Left ventricle myocardium inferior (tissue), 1 donor: ENCODE data around the gene SPP1. TPM values are rescaled to one million over a fixed set of nuclear protein-coding genes. Genes with fewer than 3 reads are reported as not detected.
A peak's percentile ranks its signal among the peaks of the same experiment; 100 is the strongest.
"Not testable (repeated sequence)": the region's sequence is repeated elsewhere in the genome, so short reads cannot be mapped to it uniquely, and the experiment has no call there.

Experiments
- DNase-seq: peaks from one replicate; pipeline ENCODE4 v3.0.0-alpha.2; 2020
- H3K27ac ChIP-seq: fragments of 200-600 bp; replicated peaks from 2 replicates; pipeline ENCODE4 v1.8.0; 2021
- H3K27me3 ChIP-seq: fragments of 200-600 bp; 2 replicates; pipeline ENCODE4 v1.8.0; 2021; ENCODE audit warnings: low read depth
- H3K36me3 ChIP-seq: fragments of 200-600 bp; 2 replicates; pipeline ENCODE4 v1.8.0; 2021
- H3K4me1 ChIP-seq: fragments of 200-600 bp; 2 replicates; pipeline ENCODE4 v1.8.0; 2021
- H3K4me3 ChIP-seq: fragments of 200-600 bp; 2 replicates; pipeline ENCODE4 v1.8.0; 2021; ENCODE audit warnings: mild to moderate bottlenecking, moderate library complexity
- H3K9me3 ChIP-seq: fragments of 200-600 bp; replicated peaks from 2 replicates; pipeline ENCODE4 v1.8.0; 2021
- intact Hi-C: fragments of 100-400 bp; cut with micrococcal nuclease; formaldehyde crosslinking; loops from one replicate; pipeline ENCODE4 v1.11.0; 2022
- total RNA-seq: library from RNA; stranded (reverse); fragmentation: NEBNext Ultra II Directional; extraction: Animal tissue kit (Norgen Biotek cat#: 25700); gene quantifications from one replicate; pipeline ENCODE4 v1.2.1, GENCODE V29; 2021
- TF ChIP-seq, protein P1 (sequence below): fragments of 200-600 bp; IDR thresholded peaks from 2 replicates; pipeline ENCODE4 v1.8.0; 2021; ENCODE audit warnings: antibody characterized with exemption, mild to moderate bottlenecking, borderline replicate concordance
- donor health status: DM: no; HTN: yes; CAD: no; lungs with severe emphysema.

Gene SPP1
- total RNA-seq, 1 donor from 2014 or later: 3.7 TPM

DNA sequence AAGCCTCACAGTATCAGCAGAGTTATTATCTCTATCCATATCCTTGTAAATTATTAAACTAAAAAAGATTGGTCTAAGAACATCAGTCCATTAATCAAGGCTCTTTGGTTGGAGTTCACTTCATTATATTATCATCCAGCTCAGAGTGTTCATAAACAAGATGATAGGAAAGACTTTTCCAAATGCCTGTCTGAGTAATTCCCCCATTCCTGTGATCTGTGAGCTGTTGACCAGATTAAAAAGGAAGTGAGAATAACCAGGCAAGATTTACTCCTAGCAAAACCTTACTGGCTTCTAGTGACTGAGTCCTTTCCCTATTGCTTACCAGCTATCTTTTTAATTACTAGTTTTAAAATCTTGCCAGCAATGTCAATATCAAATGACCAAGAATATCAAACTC is 46.8 kb downstream of the SPP1 start:
- no peak for DNase-seq
- Histone ChIP-seq H3K4me1 (peaks cover 30% of the 10 kb centered on the region), H3K27ac (no peak overlapping the region), H3K4me3 (no peak overlapping the region), H3K27me3 (no peaks in the 10 kb centered on the region), H3K36me3 (peaks cover 45% of the 10 kb centered on the region), H3K9me3 (peaks cover 14% of the 10 kb centered on the region)
- TF ChIP-seq, protein P1, sequence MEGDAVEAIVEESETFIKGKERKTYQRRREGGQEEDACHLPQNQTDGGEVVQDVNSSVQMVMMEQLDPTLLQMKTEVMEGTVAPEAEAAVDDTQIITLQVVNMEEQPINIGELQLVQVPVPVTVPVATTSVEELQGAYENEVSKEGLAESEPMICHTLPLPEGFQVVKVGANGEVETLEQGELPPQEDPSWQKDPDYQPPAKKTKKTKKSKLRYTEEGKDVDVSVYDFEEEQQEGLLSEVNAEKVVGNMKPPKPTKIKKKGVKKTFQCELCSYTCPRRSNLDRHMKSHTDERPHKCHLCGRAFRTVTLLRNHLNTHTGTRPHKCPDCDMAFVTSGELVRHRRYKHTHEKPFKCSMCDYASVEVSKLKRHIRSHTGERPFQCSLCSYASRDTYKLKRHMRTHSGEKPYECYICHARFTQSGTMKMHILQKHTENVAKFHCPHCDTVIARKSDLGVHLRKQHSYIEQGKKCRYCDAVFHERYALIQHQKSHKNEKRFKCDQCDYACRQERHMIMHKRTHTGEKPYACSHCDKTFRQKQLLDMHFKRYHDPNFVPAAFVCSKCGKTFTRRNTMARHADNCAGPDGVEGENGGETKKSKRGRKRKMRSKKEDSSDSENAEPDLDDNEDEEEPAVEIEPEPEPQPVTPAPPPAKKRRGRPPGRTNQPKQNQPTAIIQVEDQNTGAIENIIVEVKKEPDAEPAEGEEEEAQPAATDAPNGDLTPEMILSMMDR: no peak
- intact Hi-C loops: no loop called here

DNA sequence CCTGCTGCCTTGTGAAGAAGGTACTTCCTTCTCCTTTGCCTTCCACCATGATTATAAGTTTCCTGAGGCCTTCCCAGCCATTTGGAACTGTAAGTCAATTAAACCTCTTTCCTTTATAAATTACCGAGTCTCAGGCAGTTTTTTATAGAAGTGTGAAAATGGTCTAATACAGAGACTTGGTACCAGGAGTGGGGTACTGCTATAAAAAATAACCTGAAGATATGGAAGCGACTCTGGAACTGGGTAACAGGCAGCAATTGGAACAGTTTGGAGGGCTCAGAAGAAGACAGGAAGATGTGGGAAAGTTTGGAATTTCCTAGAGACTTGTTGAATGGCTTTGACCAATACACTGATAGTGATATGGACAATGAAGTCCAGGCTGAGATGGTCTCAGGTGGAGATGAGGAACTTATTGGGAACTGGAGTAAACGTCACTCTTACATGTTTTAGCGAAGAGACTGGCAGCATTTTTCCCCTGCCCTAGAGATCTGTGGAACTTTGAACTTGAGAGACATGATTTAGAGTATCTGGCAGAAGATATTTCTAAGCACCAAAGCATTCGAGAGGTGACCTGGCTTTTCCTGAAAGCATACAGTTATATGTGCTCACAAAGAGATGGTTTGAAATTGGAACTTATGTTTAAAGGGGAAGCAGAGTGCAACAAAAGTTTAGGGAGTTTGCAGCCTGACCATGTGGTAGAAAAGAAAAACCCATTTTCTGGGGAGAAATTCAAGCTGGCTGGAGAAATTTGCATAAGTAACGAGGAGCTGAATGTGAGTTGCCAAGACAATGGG is 50.6 kb downstream of the SPP1 start:
- DNase-seq, H3K27me3 ChIP-seq, intact Hi-C loops, H3K4me3 ChIP-seq, H3K27ac ChIP-seq: not testable (repeated sequence)
- Histone ChIP-seq H3K36me3 (peaks cover 39% of the 10 kb centered on the region), H3K4me1 (peaks cover 14% of the 10 kb centered on the region), H3K9me3 (peaks cover 14% of the 10 kb centered on the region)

DNA sequence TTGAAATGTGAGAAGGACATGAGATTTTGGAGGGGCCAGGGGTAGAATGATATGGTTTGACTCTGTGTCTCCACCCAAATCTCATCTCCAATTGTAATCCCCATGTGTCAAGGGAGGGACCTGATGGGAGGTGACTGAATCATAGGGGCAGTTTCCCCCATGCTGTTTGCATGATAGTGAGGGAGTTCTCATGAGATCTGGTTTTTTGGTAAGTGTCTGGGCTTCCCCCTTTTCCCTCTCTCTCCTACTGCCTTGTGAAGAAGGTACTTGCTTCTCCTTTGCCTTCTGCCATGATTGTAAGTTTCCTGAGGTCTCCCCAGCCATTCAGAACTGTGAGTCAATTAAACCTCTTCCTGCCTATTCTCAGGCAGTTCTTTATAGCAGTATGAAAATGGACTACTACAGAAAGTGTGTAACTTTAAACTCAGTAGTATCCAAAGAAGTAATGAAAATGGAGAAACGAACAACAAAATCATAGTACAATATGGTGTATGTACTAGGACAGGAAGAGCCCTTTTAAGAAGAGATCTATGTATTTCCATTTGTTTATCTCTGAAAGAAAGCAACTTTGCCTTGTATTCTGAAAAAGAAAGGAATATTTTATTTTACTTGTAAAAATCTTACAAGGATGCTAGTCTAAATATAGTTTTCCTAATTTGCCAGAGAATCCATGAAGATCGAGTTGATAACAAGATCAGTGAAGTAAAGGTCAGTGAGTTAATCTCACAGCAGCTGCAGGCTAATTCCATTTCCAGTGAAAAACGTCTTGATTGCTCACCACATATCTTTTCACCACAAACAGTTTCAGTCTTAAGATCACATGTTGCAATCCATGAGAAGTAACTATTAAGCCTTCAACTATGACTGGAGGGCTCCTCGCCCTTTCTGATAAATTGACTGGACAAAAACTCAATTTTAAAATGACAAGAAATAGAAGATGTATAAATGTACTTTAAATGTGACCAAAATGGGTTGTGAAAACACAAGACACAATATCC is 52.4 kb downstream of the SPP1 start:
- Histone ChIP-seq H3K9me3 (peaks cover 14% of the 10 kb centered on the region), H3K27ac (peak overlapping the region; percentile 21), H3K27me3 (no peaks in the 10 kb centered on the region), H3K4me3 (no peak overlapping the region), H3K4me1 (peaks cover 11% of the 10 kb centered on the region), H3K36me3 (peaks cover 32% of the 10 kb centered on the region)
- TF ChIP-seq, protein P1: no peak
- DNase-seq: no peak
- intact Hi-C loops: no loop called here

DNA sequence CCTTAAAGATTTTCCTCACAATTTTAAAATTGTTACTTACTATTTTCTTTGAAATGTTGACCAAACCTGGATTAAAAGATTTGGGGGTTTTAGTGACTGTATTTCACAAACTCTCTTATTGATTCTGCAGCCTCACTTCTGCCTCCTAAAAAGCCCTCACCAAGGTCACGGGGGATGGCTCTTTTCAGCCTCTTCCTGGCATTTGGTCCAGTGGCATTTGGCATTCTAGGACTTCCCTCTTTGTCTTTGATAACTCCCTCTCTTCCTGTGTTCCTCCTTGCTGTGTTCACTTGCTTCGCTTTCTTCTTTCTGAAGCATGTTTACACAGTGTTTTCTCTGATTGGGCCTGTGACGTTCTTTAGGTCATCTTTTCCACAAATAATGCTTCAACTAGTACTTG is 53.4 kb downstream of the SPP1 start:
- intact Hi-C loops: no loop called here
- TF ChIP-seq, protein P1: no peak
- peaks cover 11% of the 10 kb centered on the region for H3K4me1 ChIP-seq
- DNase-seq: no peak
- H3K9me3 ChIP-seq: peaks cover 14% of the 10 kb centered on the region
- peaks cover 32% of the 10 kb centered on the region for H3K36me3 ChIP-seq
- no peaks in the 10 kb centered on the region for H3K27me3 ChIP-seq
- no peak overlapping the region for H3K27ac ChIP-seq
- H3K4me3 ChIP-seq: no peak overlapping the region

DNA sequence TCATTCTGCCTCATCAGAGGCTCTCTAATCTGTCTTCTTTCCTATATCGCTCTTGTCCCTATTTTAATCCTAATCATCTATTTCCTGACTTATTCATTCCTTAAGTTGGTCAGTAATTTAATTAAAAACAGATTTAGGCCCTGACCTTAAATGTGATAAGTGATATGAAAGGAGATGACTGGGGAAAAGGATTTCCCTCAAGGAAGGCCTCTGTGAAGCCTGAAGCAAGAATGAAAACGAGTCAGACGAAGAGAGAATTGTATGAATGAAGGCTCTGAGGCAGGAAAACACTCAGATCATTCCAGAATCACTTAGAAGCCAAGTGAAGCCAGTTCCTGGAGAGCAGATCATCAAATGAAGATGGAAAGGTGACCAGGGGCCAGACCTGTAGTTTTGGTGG is 54.0 kb downstream of the SPP1 start:
- no peak for DNase-seq
- no peaks in the 10 kb centered on the region for H3K27me3 ChIP-seq
- H3K9me3 ChIP-seq: peaks cover 14% of the 10 kb centered on the region
- H3K4me1 ChIP-seq: peaks cover 11% of the 10 kb centered on the region
- intact Hi-C loops: no loop called here
- peaks cover 32% of the 10 kb centered on the region for H3K36me3 ChIP-seq
- no peak overlapping the region for H3K27ac ChIP-seq
- no peak overlapping the region for H3K4me3 ChIP-seq
- TF ChIP-seq, protein P1: no peak
